Liver (tissue), 9 donors: ENCODE measurements around the gene EXOC4. TPM values are rescaled to one million over a fixed set of nuclear protein-coding genes. Genes with fewer than 3 reads are reported as not detected.
"Not testable (repeated sequence)": the region's sequence is repeated elsewhere in the genome, so short reads cannot be mapped to it uniquely, and the experiment has no call there.

Experiments used
- DNase-seq: peaks from one replicate; pipeline ENCODE4 v3.0.0-alpha.2; 2017; ENCODE audit warnings: low spot score
- H3K27ac ChIP-seq, 2 donors: one replicate each; pipeline ENCODE4 v1.7.0; 2013; ENCODE audit warnings: inconsistent platforms in 2 of 2, low read length in 2 of 2, control low read depth in 1 of 2, low read depth in 1 of 2, mild to moderate bottlenecking in 1 of 2
- H3K27me3 ChIP-seq, 4 donors: one replicate each; pipeline versions ENCODE4 v1.6.1 to v1.7.0; 2013; ENCODE audit warnings: low read length in 3 of 4, inconsistent platforms in 1 of 4, mild to moderate bottlenecking in 1 of 4, moderate library complexity in 1 of 4; ENCODE audit not compliant: control insufficient read depth in 4 of 4, insufficient read depth in 4 of 4
- H3K36me3 ChIP-seq, 4 donors: one replicate each; pipeline versions ENCODE4 v1.6.1 to v1.7.0; 2013; ENCODE audit warnings: low read length in 3 of 4, mild to moderate bottlenecking in 3 of 4, low read depth in 1 of 4, moderate library complexity in 1 of 4; ENCODE audit not compliant: control insufficient read depth in 4 of 4, insufficient read depth in 3 of 4
- H3K4me1 ChIP-seq, 4 donors: one replicate each; pipeline versions ENCODE4 v1.6.1 to v1.7.0; 2013; ENCODE audit warnings: low read length in 3 of 4, mild to moderate bottlenecking in 3 of 4, moderate library complexity in 1 of 4; ENCODE audit not compliant: control insufficient read depth in 4 of 4, insufficient read depth in 4 of 4
- H3K4me3 ChIP-seq, 3 donors: one replicate each; pipeline versions ENCODE4 v1.6.1 to v1.7.0; 2013; ENCODE audit warnings: low read length in 3 of 3, control low read depth in 1 of 3, low read depth in 1 of 3, mild to moderate bottlenecking in 1 of 3
- H3K9ac ChIP-seq, 2 donors: one replicate each; pipeline ENCODE4 v1.7.0; 2013; ENCODE audit warnings: low read length in 2 of 2, mild to moderate bottlenecking in 2 of 2, moderate library complexity in 2 of 2, control low read depth in 1 of 2, low read depth in 1 of 2
- H3K9me3 ChIP-seq, 4 donors: one replicate each; pipeline versions ENCODE4 v1.6.1 to v1.7.0; 2013; ENCODE audit warnings: low read length in 3 of 4; ENCODE audit not compliant: control insufficient read depth in 4 of 4
- FOXA1 ChIP-seq: IDR thresholded peaks from 2 replicates; pipeline ENCODE4 v1.6.1; 2016; ENCODE audit warnings: antibody characterized with exemption
- FOXA2 ChIP-seq: IDR thresholded peaks from 2 replicates; pipeline ENCODE4 v1.6.1; 2016; ENCODE audit warnings: antibody characterized with exemption
- GABPA ChIP-seq, 2 donors: IDR thresholded peaks in 1 of 2; conservative IDR thresholded peaks in 1 of 2; 2 replicates each; pipeline ENCODE4 v1.6.1; 2016; ENCODE audit warnings: antibody characterized with exemption in 2 of 2, mild to moderate bottlenecking in 1 of 2, moderate library complexity in 1 of 2
- HNF4A ChIP-seq, 2 donors: conservative IDR thresholded peaks; 2 replicates each; pipeline ENCODE4 v1.6.1; 2016; ENCODE audit warnings: antibody characterized with exemption in 2 of 2, mild to moderate bottlenecking in 2 of 2
- HNF4G ChIP-seq: IDR thresholded peaks from 2 replicates; pipeline ENCODE4 v1.6.1; 2016; ENCODE audit warnings: antibody characterized with exemption
- JUND ChIP-seq, 2 donors: IDR thresholded peaks; 2 replicates each; pipeline ENCODE4 v1.6.1; 2016; ENCODE audit warnings: antibody characterized with exemption in 2 of 2
- RAD21 ChIP-seq, 2 donors: IDR thresholded peaks; 2 replicates each; pipeline ENCODE4 v1.6.1; 2016; ENCODE audit warnings: antibody characterized with exemption in 2 of 2, mild to moderate bottlenecking in 2 of 2
- TAF1 ChIP-seq: conservative IDR thresholded peaks from 2 replicates; pipeline ENCODE4 v1.6.1; 2016; ENCODE audit warnings: antibody characterized with exemption, mild to moderate bottlenecking
- YY1 ChIP-seq: IDR thresholded peaks from 2 replicates; pipeline ENCODE4 v1.6.1; 2016; ENCODE audit warnings: antibody characterized with exemption, mild to moderate bottlenecking
- WGBS: extraction: QIAGEN DNeasy Blood & Tissue Kit; methylation state at CpG from one replicate; pipeline ENCODE4 v1.1.7; 2013; 5-methylcytosine and 5-hydroxymethylcytosine counted together
- polyA plus RNA-seq, 2 donors: library from polyadenylated mRNA; stranded (reverse) in 1 of 2; unstranded in 1 of 2; fragments of 200-250 nt in 1 of 2; fragments of >200 nt in 1 of 2; fragmentation: Nextera tagmentation in 1 of 2; extraction: Ambion mirVana in 1 of 2; gene quantifications; one replicate each; pipeline versions ENCODE4 v1.2.1 to v1.2.3, GENCODE V29; 2013 to 2015
- total RNA-seq, 2 donors: library from RNA; depleted of rRNA; stranded (reverse); fragments of >200 nt; gene quantifications; one replicate each; pipeline ENCODE4 v1.2.3, GENCODE V29; 2014
- TF ChIP-seq, protein P1 (sequence below): IDR thresholded peaks from 2 replicates; pipeline ENCODE4 v1.6.1; 2016; ENCODE audit warnings: antibody characterized with exemption
- TF ChIP-seq, protein P2 (sequence below): IDR thresholded peaks from 2 replicates; pipeline ENCODE4 v1.6.1; 2016; ENCODE audit warnings: antibody characterized with exemption, mild to moderate bottlenecking
- TF ChIP-seq, protein P3 (sequence below): IDR thresholded peaks from 2 replicates; pipeline ENCODE4 v1.6.1; 2016; ENCODE audit warnings: antibody characterized with exemption
- donor health status: healthy.
- donor health status: healthy.
- donor health status: healthy.
- donor health status: healthy.
- donor health status: healthy.

EXOC4 gene
- total and polyA plus RNA-seq, 4 donors: 9.5 to 55.9 (median 23.6) TPM

DNA sequence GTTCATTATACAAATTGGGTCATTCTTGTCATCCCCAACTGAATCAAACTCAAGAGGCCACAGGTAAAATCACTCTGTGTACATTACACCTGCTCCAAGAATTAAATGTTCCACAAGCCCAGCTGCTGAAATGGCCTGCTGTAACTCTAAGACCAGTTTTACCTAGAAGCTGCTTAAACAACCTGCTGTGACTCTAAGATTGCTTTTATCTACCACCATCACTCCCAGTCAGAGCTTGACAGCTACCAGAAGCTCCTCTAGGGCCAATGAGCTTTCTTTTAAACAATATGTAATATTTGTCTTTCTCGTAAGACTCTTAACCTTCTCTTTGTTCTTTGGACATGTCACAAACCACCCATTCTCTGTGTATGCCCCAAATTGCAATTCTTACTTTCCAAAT, 732.4 kb downstream of the EXOC4 start:
- 98% methylated on average over 1 of the region's 1 CpG for WGBS

DNA sequence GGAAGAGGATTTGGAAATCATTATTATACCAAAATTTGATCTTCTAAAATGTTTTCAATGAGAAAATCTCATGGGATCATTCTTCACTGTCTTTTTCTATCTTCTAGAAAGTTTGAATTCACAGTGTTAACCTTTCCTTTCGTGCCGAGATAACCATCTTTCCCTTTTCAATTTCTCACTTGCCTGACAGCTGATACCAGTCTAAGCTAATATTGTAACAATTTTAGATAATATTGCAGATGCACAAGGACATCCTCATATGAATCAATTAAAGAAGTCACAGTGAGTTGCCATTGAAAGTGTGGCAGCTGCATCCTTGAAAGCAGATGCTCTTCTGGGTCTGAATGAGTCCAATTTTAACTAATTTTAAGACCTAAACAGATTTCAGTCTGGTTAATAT, 734.7 kb downstream of the EXOC4 start:
- TF ChIP-seq HNF4G: no peak
- TF ChIP-seq RAD21 (IDR thresholded peaks at IDR 0.05): no peak
- TF ChIP-seq, protein P1, sequence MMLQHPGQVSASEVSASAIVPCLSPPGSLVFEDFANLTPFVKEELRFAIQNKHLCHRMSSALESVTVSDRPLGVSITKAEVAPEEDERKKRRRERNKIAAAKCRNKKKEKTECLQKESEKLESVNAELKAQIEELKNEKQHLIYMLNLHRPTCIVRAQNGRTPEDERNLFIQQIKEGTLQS: no peak
- no peak for TF ChIP-seq GABPA (IDR thresholded peaks at IDR 0.05 in 1 of 2, conservative IDR thresholded peaks at IDR 0.05 in 1 of 2)
- H3K4me3 ChIP-seq: no peak overlapping the region
- H3K27ac ChIP-seq: no peak overlapping the region
- 54% methylated on average over 2 of the region's 2 CpGs for WGBS
- no peak for DNase-seq
- no peaks in the 10 kb centered on the region for H3K4me1 ChIP-seq
- H3K9me3 ChIP-seq: no peaks in the 10 kb centered on the region
- no peak overlapping the region for H3K9ac ChIP-seq
- H3K36me3 ChIP-seq: no peaks in the 10 kb centered on the region
- no peaks in the 10 kb centered on the region for H3K27me3 ChIP-seq

More for the DNA sequence above, 732.4 kb downstream of the EXOC4 start:
- Histone ChIP-seq H3K36me3 (no peaks in the 10 kb centered on the region), H3K27ac (no peak overlapping the region), H3K27me3 (no peaks in the 10 kb centered on the region), H3K9me3 (no peaks in the 10 kb centered on the region), H3K4me1 (no peaks in the 10 kb centered on the region), H3K4me3 (no peak overlapping the region), H3K9ac (no peak overlapping the region)
- TF ChIP-seq HNF4G (no peak), TAF1 (no peak), RAD21 (IDR thresholded peaks at IDR 0.05) (no peak), FOXA2 (no peak), FOXA1 (no peak), YY1 (no peak)
- TF ChIP-seq, protein P2, sequence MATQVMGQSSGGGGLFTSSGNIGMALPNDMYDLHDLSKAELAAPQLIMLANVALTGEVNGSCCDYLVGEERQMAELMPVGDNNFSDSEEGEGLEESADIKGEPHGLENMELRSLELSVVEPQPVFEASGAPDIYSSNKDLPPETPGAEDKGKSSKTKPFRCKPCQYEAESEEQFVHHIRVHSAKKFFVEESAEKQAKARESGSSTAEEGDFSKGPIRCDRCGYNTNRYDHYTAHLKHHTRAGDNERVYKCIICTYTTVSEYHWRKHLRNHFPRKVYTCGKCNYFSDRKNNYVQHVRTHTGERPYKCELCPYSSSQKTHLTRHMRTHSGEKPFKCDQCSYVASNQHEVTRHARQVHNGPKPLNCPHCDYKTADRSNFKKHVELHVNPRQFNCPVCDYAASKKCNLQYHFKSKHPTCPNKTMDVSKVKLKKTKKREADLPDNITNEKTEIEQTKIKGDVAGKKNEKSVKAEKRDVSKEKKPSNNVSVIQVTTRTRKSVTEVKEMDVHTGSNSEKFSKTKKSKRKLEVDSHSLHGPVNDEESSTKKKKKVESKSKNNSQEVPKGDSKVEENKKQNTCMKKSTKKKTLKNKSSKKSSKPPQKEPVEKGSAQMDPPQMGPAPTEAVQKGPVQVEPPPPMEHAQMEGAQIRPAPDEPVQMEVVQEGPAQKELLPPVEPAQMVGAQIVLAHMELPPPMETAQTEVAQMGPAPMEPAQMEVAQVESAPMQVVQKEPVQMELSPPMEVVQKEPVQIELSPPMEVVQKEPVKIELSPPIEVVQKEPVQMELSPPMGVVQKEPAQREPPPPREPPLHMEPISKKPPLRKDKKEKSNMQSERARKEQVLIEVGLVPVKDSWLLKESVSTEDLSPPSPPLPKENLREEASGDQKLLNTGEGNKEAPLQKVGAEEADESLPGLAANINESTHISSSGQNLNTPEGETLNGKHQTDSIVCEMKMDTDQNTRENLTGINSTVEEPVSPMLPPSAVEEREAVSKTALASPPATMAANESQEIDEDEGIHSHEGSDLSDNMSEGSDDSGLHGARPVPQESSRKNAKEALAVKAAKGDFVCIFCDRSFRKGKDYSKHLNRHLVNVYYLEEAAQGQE: no peak
- TF ChIP-seq, protein P3, sequence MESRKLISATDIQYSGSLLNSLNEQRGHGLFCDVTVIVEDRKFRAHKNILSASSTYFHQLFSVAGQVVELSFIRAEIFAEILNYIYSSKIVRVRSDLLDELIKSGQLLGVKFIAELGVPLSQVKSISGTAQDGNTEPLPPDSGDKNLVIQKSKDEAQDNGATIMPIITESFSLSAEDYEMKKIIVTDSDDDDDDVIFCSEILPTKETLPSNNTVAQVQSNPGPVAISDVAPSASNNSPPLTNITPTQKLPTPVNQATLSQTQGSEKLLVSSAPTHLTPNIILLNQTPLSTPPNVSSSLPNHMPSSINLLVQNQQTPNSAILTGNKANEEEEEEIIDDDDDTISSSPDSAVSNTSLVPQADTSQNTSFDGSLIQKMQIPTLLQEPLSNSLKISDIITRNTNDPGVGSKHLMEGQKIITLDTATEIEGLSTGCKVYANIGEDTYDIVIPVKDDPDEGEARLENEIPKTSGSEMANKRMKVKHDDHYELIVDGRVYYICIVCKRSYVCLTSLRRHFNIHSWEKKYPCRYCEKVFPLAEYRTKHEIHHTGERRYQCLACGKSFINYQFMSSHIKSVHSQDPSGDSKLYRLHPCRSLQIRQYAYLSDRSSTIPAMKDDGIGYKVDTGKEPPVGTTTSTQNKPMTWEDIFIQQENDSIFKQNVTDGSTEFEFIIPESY: no peak
- DNase-seq: no peak

DNA sequence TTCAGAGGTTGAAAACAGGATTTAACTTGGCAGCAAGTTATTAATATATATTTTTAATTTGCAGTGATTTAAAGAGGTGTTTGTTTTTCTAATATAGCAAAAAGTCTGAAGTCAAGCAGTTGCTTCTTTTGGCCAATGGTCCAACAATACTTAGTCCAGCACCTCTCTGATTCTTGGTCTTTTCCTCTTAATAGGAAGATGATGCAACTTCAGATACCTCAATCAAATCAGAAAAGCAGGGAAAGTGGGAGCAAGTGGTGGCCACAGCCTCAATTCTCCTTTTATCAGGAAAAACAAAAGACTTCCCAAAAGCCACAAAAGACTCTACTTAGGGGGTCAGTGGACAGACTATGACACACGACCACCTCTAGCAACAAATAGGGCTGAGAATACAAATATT, 740.7 kb downstream of the EXOC4 start:
- 83% methylated on average over 1 of the region's 1 CpG for WGBS

DNA sequence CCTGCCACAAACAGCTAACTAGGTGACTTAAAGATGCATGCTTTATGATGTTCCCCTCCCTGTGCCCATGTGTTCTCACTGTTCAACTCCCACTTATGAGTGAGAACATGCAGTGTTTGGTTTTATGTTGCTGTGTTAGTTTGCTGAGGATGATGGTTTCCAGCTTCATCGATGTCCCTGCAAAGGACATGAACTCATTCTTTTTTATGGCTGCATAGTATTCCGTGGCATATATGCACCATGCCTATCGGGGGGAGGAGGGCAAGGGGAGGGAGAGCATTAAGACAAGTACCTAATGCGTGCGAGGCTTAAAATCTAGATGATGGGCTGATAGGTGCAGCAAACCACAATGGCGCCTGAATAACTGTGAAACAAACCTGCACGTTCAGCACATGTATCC, 741.2 kb downstream of the EXOC4 start:
- not testable (repeated sequence) for H3K4me3 ChIP-seq, H3K27ac ChIP-seq, H3K9me3 ChIP-seq, H3K9ac ChIP-seq, H3K36me3 ChIP-seq, DNase-seq, H3K27me3 ChIP-seq, H3K4me1 ChIP-seq
- 96% methylated on average over 7 of the region's 7 CpGs for WGBS

More for the DNA sequence above, 740.7 kb downstream of the EXOC4 start:
- Histone ChIP-seq H3K27me3 (no peaks in the 10 kb centered on the region), H3K36me3 (peaks cover 0 to 3% (median 0%) of the 10 kb centered on the region in 4 donors), H3K4me3 (no peak overlapping the region), H3K4me1 (no peaks in the 10 kb centered on the region), H3K9me3 (no peaks in the 10 kb centered on the region), H3K27ac (no peak overlapping the region), H3K9ac (no peak overlapping the region)
- TF ChIP-seq HNF4A (conservative IDR thresholded peaks at IDR 0.05) (no peak), YY1 (no peak), FOXA2 (no peak), JUND (IDR thresholded peaks at IDR 0.05) (no peak), FOXA1 (no peak), TAF1 (no peak), HNF4G (no peak)
- DNase-seq: no peak
